GM21529 (cell line): ENCODE measurements around the gene BLID.

Experiments
- ATAC-seq: cut with Tn5 transposase; IDR thresholded peaks from one replicate; pipeline ENCODE4 v1.9.1; 2021; ENCODE audit not compliant: unreplicated experiment

The BLID gene

GRCh38 chr11:122140500-122140899, 24.5 kb upstream of the BLID start:
- ATAC-seq = no peak

DNA sequence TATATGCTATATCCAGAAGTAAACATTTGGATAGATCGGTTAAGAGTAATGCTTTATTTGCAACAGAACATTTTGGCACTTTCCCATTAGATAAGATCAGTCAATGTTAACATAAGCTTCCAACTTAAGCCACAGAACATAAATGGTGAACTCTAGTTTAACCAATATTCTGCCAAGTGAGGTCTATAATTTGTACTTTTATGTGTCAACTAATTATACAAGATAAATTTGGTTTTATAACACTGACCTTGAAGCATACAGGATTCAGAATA, 23.5 kb upstream of the BLID start:
- ATAC-seq = no peak

- no peak for ATAC-seq
These were observed 23.0 kb upstream of the BLID start for GRCh38 chr11:122138744-122139594.

DNA sequence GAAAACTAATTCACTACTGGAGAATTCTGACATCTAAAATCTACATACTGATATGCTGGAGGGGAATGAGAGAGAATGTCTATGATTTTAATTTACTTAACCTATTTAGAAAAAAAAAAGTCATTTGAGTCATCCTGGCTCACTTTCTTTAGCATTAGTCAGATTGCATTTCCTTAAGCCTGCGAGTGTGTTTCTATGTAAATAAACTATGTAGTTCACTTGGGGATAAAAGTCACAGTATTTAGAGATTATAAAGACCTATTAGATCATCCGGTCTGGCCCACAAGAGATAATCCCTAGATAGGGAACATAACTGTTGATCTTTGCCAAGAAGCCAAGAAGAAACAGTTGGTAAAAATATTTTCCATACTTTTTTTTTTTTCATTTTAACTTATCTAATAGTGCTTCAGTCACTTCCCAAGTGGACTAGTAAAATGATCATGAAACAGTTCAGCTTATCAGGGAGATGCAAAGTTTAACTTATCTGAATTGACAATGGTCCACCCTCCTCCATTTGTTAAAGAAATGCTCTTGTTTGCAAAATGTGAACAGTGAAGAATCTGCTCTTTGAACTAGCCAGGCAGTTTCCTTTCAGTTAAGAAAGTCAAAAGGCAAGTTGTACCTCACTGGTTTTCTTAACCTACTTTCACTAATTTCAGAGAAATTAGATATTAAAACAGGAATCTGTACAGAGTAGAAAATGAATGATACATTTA, 21.2 kb upstream of the BLID start:
- no peak for ATAC-seq

GRCh38 chr11:122131126-122131525, 15.1 kb upstream of the BLID start:
- ATAC-seq = no peak

- ATAC-seq = no peak
These were observed 12.1 kb upstream of the BLID start for GRCh38 chr11:122128146-122128545.

- no peak for ATAC-seq
These were observed 11.0 kb upstream of the BLID start for GRCh38 chr11:122127020-122127419.

GRCh38 chr11:122126024-122126688, 10.1 kb upstream of the BLID start:
- ATAC-seq = no peak

DNA sequence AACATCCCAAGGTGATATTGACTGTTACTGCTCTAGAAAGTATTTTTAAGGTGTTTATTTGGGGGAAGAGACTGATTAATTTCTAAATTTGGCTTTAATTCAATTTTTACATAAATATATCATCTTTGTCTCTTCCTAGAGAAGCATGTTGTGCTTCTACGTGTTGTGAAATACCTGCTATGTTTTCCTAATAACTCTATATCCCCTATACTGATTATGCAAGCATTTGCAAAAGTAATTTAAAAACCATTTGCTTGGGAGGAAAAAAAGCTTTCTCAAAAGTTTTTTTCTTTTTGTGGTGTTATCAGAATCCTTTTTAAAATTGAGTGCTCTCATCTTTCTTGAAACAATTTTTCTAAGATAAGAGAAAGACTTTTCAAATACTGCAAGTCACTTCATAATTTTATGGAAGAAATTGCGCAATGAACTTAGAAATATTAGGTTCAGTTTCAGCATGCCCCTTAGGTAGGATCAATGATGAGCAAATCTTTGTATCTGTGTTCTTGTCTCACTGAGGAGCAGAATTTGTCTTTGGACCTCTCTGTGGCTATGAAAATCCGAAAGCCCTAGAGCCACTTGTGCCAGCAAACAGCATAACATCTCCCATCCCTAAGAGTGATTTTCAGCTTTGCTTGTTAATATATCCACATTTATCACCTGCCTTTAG, 7.4 kb upstream of the BLID start:
- no peak for ATAC-seq

DNA sequence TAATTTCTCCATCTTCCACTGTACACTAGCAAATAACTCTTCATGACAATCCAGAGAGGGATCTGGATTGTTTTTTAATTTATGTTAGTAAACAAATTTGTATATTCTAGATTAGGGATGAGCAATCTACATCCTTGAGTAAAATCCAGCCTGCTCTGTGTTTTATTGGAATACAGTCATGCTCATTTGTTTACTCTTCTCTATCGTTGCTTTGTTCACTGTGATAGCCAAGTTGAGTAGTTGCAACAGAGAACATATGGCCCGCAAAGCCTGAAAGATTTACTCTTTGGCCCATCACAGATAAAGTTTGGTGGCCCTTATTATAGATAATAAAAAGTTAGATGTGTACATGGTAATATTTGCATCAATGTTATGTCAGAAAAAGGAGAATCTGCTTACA, 6.2 kb upstream of the BLID start:
- ATAC-seq = no peak

GRCh38 chr11:122120096-122120495, 4.1 kb upstream of the BLID start:
- no peak for ATAC-seq

DNA sequence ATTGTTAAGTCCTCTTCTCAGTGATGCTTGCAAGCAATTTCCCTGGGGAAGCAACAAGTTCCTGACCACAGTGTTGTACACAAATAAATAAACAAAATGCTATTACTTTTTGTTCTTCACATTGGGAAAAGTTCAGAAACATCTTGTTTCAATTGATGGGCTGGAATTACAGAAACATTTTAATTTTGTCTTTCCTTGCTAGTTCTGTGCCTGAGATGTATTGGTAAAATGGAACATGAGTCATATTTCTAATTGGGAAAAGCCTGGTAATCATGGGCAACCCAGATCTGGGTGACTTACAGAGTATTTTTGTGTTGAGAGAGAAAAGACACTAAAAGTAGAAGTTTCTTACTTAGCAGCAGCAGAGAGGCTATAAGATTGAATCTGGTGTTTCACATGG, 576 bp upstream of the BLID start:
- no peak for ATAC-seq

DNA sequence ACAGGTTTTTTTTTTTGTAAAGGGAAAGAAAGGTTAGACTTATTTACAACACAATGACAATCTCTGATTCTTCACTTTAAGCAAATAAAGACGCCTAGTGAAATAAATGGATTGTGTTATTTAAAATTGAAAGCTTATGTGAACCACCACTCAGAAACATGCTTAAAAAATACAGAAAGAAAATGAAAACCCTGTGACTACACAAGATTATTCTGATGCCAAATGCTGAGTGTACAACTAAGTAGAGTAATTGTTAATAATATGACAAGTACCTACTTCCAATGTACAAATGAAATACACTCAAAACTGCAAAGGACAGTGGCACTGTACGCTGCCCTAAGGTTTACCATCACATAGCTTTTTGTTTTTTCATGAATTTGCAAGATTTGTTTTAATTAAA, 1.0 kb downstream of the BLID start:
- no peak for ATAC-seq

DNA sequence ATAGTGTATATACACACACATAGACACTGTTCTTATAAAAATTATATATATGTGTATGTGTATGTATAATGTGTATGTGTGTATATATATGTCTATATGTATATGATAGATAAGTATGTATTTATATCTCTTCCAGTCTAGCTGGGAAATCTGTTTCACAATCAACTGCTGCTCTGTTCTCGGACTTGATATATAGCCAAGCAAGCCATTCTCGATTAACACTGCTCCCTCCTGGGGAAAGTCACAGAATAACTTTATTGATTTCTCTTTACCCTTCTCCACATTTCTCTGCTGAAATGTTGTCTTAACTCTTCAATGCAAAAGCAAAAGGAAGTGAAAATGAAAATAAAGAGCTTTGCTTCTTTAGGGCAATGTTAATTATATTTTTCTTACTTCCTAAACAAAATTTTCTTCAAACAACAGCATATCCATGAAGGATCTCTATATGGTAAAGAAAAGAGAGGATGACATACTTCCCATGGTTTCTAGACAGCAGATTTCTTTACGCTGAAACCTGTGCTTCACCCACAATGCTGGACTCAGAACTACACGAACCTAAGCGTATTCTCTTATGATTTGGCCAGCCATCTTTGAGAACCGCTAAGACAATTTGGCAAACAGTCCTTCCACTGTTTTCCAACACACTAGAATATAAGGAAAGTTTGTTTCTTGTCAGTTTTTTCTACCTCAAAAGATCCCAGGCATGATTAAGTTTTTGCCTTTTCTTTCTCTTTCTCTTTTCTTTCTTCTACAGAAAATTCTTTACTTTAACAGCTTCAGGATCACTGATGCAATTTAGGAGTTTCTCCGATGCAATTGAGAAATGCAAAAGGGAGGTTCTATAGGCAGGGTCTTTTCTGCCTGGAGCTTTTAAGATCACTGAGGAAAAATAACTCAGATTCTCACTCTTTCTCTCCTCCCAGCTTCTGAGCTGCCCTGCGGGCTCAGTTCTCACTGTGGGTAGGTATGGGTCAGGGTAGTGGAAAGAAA, 1.9 kb downstream of the BLID start:
- ATAC-seq = no peak

DNA sequence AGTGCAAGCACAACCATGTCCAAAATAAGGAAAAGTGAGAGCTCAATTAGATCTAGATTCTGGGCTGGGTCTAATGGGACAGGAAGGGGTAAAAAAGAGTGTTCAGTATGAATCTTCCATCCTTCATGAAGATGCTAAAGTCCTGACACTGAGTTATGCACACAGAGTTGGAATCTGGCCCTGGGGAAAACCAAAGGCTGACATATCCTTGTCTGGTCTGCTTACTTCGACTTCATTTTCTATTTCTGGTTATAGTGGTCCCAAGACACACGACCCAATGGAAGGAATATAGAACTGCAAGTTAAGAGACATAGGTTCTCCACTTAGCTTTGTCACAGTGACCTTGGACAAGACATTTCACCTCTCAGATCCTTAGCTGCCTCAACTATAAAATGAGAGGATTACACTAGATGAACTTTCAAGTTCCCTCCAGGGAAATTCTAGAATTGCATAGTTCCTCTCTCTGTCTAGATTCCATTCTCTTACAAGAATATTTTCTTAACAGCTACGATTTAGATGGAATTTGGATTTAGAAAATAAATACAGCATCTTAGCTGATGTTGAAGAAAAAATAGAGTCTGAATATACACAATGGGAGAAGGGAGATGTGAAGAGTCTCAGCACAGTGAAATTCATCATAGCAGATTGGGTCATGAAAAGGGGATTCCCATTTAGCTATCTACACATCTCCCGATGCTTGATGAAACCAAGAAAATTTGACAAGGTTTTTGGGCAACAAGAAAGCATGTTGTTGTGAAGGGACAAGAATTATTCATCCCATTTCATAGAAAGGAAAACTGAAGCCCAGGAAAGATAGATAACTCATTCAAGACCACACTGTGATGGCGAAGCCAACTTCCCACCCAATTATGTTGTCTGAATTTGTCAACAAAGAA, 3.3 kb downstream of the BLID start:
- ATAC-seq = no peak

DNA sequence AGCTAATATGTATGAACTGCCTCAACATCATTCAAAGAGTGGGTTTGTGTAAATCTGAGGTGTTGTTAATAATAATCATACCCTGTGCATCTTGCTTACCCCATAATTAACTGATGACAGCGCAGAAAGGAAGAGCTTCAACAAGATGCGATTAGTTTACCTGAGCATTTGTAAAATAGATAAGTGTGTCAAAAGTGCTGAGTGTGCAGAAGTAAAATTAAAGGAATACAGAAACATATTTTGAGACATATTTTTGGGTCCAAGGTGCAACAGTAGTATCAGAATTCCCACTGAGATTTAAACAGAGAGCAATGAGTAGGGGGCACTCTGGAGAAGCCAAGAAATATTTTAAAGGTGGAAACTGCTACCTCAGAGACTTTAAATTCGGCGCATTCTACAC, 6.1 kb downstream of the BLID start:
- ATAC-seq = no peak

DNA sequence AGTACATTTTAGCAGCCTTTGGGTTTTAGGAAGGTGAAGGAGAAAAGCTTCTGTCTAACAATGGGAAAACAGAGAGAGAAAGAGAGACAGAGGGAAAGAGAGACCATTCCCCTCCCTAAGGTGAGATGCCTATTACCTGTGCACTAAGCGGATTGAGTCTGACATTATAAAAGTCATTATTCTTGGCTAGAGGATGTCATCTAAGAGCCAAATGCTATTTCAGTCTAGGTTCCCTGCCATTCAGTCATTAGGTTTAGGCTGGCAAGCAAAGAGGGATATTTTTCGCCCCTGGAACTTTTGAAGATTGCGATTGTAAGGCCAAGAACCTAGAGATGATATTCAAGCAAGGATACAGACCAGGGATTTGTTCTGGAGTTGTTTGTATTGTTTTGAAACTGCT, 7.2 kb downstream of the BLID start:
- ATAC-seq = no peak

DNA sequence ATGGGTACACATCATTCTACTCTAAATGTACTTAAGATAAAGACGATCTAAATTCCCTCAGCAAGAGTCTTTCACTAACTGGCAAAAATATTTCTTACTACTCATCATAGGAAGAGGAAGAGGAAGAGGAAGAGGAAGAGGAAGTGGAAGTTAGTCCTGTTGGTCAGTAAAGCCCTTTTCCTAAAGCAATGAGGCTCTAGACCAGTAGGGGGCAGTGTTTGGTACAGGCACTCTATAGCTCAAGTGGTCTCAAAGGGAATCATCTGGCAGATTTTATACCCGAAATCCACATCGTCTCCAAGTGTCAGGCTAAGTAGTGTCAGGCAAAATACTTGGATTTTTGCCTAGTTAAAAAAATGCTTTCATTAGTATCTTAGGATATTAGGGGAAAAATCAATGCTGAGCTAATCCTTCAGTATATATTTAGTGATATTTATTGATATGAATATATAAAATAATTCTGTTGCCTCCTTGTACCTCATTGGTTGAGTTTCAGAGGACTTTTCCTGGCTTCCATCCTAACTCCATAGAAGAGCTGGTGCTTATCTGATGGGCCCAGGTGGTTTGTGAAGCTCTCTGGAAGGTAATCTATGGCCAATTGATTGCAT, 7.7 kb downstream of the BLID start:
- ATAC-seq = no peak

GRCh38 chr11:122107566-122107965, 8.4 kb downstream of the BLID start:
- no peak for ATAC-seq
